ENCODE measurements around the gene CCDC24. TPM values are rescaled to one million over a fixed set of nuclear protein-coding genes. Genes with fewer than 3 reads are reported as not detected.

The CCDC24 gene
- total RNA-seq, 4 donors from 2014 or later, result 0.73 to 2.9 (median 1.2) TPM

DNA sequence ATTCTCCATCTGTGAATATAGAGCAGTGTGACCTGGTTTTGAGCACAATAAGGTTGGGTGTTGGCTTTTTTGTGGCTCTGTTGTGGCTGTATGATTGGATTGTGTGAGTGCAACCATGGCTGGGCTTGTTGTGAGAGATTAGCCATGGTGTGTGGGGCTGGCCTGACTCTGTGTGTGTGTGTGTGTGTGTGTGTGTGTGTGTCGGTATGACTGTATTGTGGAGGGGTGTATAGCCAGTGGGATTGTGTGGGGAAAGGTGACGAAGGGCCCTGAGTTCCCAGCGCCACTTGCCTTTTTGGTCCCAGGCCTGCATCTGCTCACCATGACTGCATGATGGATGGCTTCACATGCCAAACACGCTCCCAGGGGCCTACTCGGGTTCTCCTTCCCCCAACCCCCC is 45.8 kb downstream of the CCDC24 start:
- ATAC-seq, result no peak
- intact Hi-C loops (cut with DNase I; ENCODE audit: low total_unique reads), result loop anchor here (10.0 kb wide), 1 partner anchor 272 kb away; no protein-coding TSS in a partner anchor
- no peak for DNase-seq
- no peak for TF ChIP-seq POLR2A (IDR thresholded peaks at IDR 0.05)
- TF ChIP-seq, protein P1, sequence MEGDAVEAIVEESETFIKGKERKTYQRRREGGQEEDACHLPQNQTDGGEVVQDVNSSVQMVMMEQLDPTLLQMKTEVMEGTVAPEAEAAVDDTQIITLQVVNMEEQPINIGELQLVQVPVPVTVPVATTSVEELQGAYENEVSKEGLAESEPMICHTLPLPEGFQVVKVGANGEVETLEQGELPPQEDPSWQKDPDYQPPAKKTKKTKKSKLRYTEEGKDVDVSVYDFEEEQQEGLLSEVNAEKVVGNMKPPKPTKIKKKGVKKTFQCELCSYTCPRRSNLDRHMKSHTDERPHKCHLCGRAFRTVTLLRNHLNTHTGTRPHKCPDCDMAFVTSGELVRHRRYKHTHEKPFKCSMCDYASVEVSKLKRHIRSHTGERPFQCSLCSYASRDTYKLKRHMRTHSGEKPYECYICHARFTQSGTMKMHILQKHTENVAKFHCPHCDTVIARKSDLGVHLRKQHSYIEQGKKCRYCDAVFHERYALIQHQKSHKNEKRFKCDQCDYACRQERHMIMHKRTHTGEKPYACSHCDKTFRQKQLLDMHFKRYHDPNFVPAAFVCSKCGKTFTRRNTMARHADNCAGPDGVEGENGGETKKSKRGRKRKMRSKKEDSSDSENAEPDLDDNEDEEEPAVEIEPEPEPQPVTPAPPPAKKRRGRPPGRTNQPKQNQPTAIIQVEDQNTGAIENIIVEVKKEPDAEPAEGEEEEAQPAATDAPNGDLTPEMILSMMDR (IDR thresholded peaks at IDR 0.05 in 4 of 5, conservative IDR thresholded peaks at IDR 0.05 in 1 of 5), result no peak
- no peak overlapping the region for H3K27ac ChIP-seq
- no peaks in the 10 kb centered on the region for H3K27me3 ChIP-seq
- H3K9me3 ChIP-seq, result no peaks in the 10 kb centered on the region
- no peaks in the 10 kb centered on the region for H3K36me3 ChIP-seq
- H3K4me3 ChIP-seq, result no peak overlapping the region
- in situ Hi-C loops (cut with MboI; ENCODE audit: low sequenced_read_pairs in 4 of 4), result loop anchor here in 3 of 4 donors (25.0 kb wide), 2 partner anchors 275 to 500 kb away; partner anchors contain the start of gene PTPRF (in 2 of the 3)
- H3K4me1 ChIP-seq, result peaks cover 15 to 17% of the 10 kb centered on the region in 2 donors

DNA sequence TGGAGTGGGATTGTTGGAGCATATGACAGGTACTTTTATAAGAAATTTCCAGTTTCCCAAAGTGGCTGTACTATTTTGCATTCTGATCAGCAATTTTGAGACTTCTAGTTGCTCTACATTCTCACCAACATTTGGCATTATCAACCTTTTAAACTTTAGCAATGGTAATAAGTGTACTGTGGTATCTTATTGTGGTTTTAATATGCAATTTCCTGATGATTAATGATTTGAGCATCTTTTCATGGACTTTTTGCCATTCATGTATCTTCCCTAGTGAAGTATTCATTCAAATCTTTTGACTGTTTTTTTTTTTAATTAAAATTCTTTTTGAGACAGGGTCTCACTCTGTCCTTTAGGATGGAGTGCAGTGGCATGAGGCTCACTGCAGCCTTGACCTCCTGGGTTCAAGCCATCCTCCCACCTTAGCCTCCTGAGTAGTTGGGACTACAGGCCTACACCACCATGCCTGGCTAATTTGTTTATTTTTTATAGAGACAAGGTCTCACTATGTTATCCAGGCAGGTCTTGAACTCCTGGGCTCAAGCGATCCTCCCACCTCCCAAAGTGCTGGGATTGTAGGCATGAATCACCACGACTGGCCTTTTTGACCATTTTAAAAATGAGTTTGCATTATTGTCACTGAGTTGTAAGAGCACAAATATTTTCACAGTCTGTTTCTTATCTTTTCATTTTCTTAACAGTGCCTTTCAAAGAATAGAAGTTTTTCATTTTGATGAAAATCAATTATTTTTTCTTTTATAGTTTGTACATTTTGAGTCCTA is 47.7 kb downstream of the CCDC24 start:
- Histone ChIP-seq H3K36me3 (no peaks in the 10 kb centered on the region), H3K27me3 (no peaks in the 10 kb centered on the region), H3K4me1 (peaks cover 15 to 17% of the 10 kb centered on the region in 2 donors), H3K9me3 (no peaks in the 10 kb centered on the region), H3K27ac (no peak overlapping the region), H3K4me3 (no peak overlapping the region)
- no peak for DNase-seq
- TF ChIP-seq POLR2A (IDR thresholded peaks at IDR 0.05), result no peak
- TF ChIP-seq, protein P1 (IDR thresholded peaks at IDR 0.05 in 4 of 5, conservative IDR thresholded peaks at IDR 0.05 in 1 of 5), result no peak
- ATAC-seq, result no peak
- intact Hi-C loops (cut with DNase I; ENCODE audit: low total_unique reads) (loop anchor here (10.0 kb wide), 1 partner anchor 274 kb away; no protein-coding TSS in a partner anchor), in situ Hi-C loops (cut with MboI; ENCODE audit: low sequenced_read_pairs in 4 of 4) (loop anchor here in 3 of 4 donors (25.0 kb wide), 2 partner anchors 277 to 502 kb away; partner anchors contain the start of gene PTPRF (in 2 of the 3))

DNA sequence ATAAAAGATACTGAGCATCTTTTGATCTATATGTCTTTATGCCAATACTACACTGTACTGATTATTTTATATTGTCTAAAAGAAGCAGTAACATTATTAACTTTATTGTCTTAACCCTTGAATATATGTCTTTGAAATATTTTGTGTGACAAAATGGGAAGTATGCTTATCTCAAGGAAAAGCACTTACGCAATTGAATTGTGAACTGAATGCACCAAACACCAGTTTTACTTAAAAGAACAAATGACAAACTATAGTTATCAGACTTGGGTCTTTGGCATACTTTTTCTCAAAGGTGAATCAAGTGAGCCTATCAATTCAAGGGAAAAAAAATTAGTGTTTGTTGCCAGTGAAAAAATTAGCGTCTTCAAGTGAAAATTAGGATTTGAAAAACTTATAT is 49.0 kb downstream of the CCDC24 start:
- no peaks in the 10 kb centered on the region for H3K9me3 ChIP-seq
- in situ Hi-C loops (cut with MboI; ENCODE audit: low sequenced_read_pairs in 4 of 4) (loop anchor here in 3 of 4 donors (5.0 to 25.0 kb wide), 5 partner anchors 33 to 516 kb away; partner anchors contain the start of genes PTPRF (in 2 of the 3) and CCDC24 (in 1 of the 3)), intact Hi-C loops (cut with DNase I; ENCODE audit: low total_unique reads) (no loop called here)
- H3K4me3 ChIP-seq, result no peak overlapping the region
- no peak for ATAC-seq
- no peak overlapping the region for H3K27ac ChIP-seq
- no peaks in the 10 kb centered on the region for H3K36me3 ChIP-seq
- no peaks in the 10 kb centered on the region for H3K27me3 ChIP-seq
- TF ChIP-seq, protein P1 (IDR thresholded peaks at IDR 0.05 in 4 of 5, conservative IDR thresholded peaks at IDR 0.05 in 1 of 5), result no peak
- TF ChIP-seq POLR2A (IDR thresholded peaks at IDR 0.05), result no peak
- peaks cover 10% of the 10 kb centered on the region in 2 donors for H3K4me1 ChIP-seq
- no peak for DNase-seq

DNA sequence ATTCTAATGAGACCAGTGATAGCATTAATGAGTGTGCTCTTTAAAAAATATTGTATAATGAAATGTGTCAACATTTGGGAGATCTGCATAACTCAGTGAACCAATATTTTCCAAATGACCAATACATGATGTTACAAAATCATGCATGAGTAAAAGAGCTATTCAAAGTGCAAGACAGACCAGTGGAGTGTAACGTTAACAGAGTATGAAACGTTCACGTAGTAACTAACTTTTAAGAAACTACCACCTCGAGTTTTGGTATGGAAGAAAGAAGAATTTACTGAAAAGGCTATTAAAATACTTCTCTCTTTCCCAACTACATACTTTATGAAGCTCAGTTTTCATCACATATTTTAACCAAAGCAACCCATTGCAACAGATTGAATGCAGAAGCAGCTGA is 49.4 kb downstream of the CCDC24 start:
- Histone ChIP-seq H3K4me3 (no peak overlapping the region), H3K36me3 (no peaks in the 10 kb centered on the region), H3K27ac (no peak overlapping the region), H3K9me3 (no peaks in the 10 kb centered on the region), H3K27me3 (no peaks in the 10 kb centered on the region), H3K4me1 (peaks cover 6% of the 10 kb centered on the region in 2 donors)
- ATAC-seq (no peak), DNase-seq (no peak)
- in situ Hi-C loops (cut with MboI; ENCODE audit: low sequenced_read_pairs in 4 of 4), result loop anchor here in 3 of 4 donors (5.0 to 25.0 kb wide), 5 partner anchors 34 to 516 kb away; partner anchors contain the start of genes PTPRF (in 2 of the 3) and CCDC24 (in 1 of the 3)
- intact Hi-C loops (cut with DNase I; ENCODE audit: low total_unique reads), result no loop called here
- TF ChIP-seq POLR2A (IDR thresholded peaks at IDR 0.05), result no peak
- TF ChIP-seq, protein P1 (IDR thresholded peaks at IDR 0.05 in 4 of 5, conservative IDR thresholded peaks at IDR 0.05 in 1 of 5), result no peak

Data from gastrocnemius medialis (tissue), 4 donors.